GM12878 (cell line): ENCODE data around the gene UGT2B10. TPM values are rescaled to one million over a fixed set of nuclear protein-coding genes. Genes with fewer than 3 reads are reported as not detected.

Experiments
- ATAC-seq: fragments of 200-7000 bp; cut with Tn5 transposase; 3 replicates; pipeline ENCODE4 v1.9.1; 2020; ENCODE audit warnings: mild to moderate bottlenecking, moderate library complexity
- BruUV-seq: library from RNA; stranded (reverse); fragments of 400-500 nt; replicated peaks from 2 replicates; lab custom pipeline; 2021; lab: Mats Ljungman, UMichigan
- CTCF ChIA-PET: fragments of 300-600 bp; sonication (Branson Sonifier 250); formaldehyde crosslinking; extraction: SDS; loops from one replicate; lab custom pipeline; 2021; ENCODE audit warnings: inconsistent platforms; lab: Yijun Ruan, JAX
- POLR2A ChIA-PET: fragments of 350-600 bp; formaldehyde crosslinking; extraction: SDS; loops from one replicate; lab custom pipeline; 2021; ENCODE audit warnings: inconsistent platforms; lab: Charles Lee
- RAD21 ChIA-PET: fragments of 300-600 bp; sonication (Branson Sonifier 250); formaldehyde crosslinking; loops from one replicate; lab custom pipeline; 2023; ENCODE audit warnings: antibody characterized with exemption; ENCODE audit not compliant: unreplicated experiment; lab: Charles Lee
- SMC1A ChIA-PET: fragments of 300-600 bp; sonication (Branson Sonifier 250); formaldehyde crosslinking; loops from one replicate; lab custom pipeline; 2023; ENCODE audit not compliant: unreplicated experiment, uncharacterized antibody; lab: Charles Lee
- DNase-seq: peaks from one replicate; pipeline ENCODE4 v3.0.0-alpha.2; 2011; ENCODE audit warnings: low read depth, low spot score
- FAIRE-seq: peaks from 3 replicates; lab custom pipeline; 2011; peaks lifted over from hg19 to GRCh38; lab: Jason Lieb, UNC
- H2AFZ ChIP-seq: 2 replicates; pipeline ENCODE4 v1.6.0; 2011; ENCODE audit warnings: low read depth, low read length, control low read depth; ENCODE audit not compliant: control insufficient read depth
- H3K27ac ChIP-seq: 2 replicates; pipeline ENCODE4 v1.5.1; 2011; ENCODE audit warnings: control low read depth; ENCODE audit not compliant: control insufficient read depth, insufficient read depth
- H3K27me3 ChIP-seq, 2 experiments: replicated peaks in 1 of 2; 2 replicates each; pipeline versions ENCODE4 v1.6.0 to v1.6.1; 2011; ENCODE audit warnings: low read length in 1 of 2; ENCODE audit not compliant: control insufficient read depth in 2 of 2, insufficient read depth in 2 of 2
- H3K36me3 ChIP-seq, 2 experiments: 2 replicates each; pipeline ENCODE4 v1.5.1; 2011; ENCODE audit warnings: low read length in 1 of 2; ENCODE audit not compliant: control insufficient read depth in 2 of 2, insufficient read depth in 2 of 2
- H3K4me1 ChIP-seq: 2 replicates; pipeline ENCODE4 v1.6.1; 2011; ENCODE audit warnings: mild to moderate bottlenecking, low read length, moderate library complexity, mixed read lengths; ENCODE audit not compliant: control insufficient read depth, insufficient read depth
- H3K4me2 ChIP-seq: 2 replicates; pipeline ENCODE4 v1.6.0; 2011; ENCODE audit warnings: control low read depth; ENCODE audit not compliant: control insufficient read depth, insufficient read depth
- H3K4me3 ChIP-seq: fragments of 200-600 bp; sonication (generic); 2 replicates; pipeline ENCODE4 v1.5.1; 2016
- H3K79me2 ChIP-seq: 2 replicates; pipeline ENCODE4 v1.6.0; 2011; ENCODE audit warnings: low read length; ENCODE audit not compliant: control insufficient read depth, insufficient read depth
- H3K9ac ChIP-seq: 2 replicates; pipeline ENCODE4 v1.8.0; 2011; ENCODE audit warnings: low read length, control low read depth, mixed read lengths; ENCODE audit not compliant: control insufficient read depth, insufficient read depth
- H3K9me3 ChIP-seq: replicated peaks from 3 replicates; pipeline ENCODE4 v1.5.1; 2011; ENCODE audit warnings: mild to moderate bottlenecking, low read length; ENCODE audit not compliant: control insufficient read depth, insufficient read depth
- H4K20me1 ChIP-seq: 2 replicates; pipeline ENCODE4 v1.6.0; 2011; ENCODE audit not compliant: control insufficient read depth, insufficient read depth
- MEF2A ChIP-seq: IDR thresholded peaks from 2 replicates; pipeline ENCODE4 v1.6.1; 2011; ENCODE audit warnings: low read depth, mild to moderate bottlenecking, low read length, moderate library complexity; ENCODE audit not compliant: insufficient read depth
- NR2C2 ChIP-seq: IDR thresholded peaks from 2 replicates; pipeline ENCODE4 v1.6.1; 2011; ENCODE audit warnings: borderline replicate concordance, low read depth; ENCODE audit not compliant: control insufficient read depth, insufficient read length
- PAX5 ChIP-seq: IDR thresholded peaks from 2 replicates; pipeline ENCODE4 v1.6.1; 2011; ENCODE audit warnings: low read depth, low read length, borderline replicate concordance
- PKNOX1 ChIP-seq: fragments of 450-650 bp; IDR thresholded peaks from 2 replicates; pipeline ENCODE4 v1.6.1; 2016; ENCODE audit warnings: mild to moderate bottlenecking
- POU2F2 ChIP-seq: IDR thresholded peaks from 3 replicates; pipeline ENCODE4 v1.6.1; 2011; ENCODE audit warnings: low read depth, mild to moderate bottlenecking, low read length, borderline replicate concordance
- RCOR1 ChIP-seq: conservative IDR thresholded peaks from 2 replicates; pipeline ENCODE4 v1.6.1; 2012; ENCODE audit warnings: low read depth, low read length, improper control_type of control experiment
- STAT1 ChIP-seq: fragments of 450-650 bp; conservative IDR thresholded peaks from 2 replicates; pipeline ENCODE4 v1.6.1; 2014; ENCODE audit warnings: antibody characterized with exemption, mild to moderate bottlenecking
- ZNF592 ChIP-seq: fragments of 450-650 bp; IDR thresholded peaks from 2 replicates; pipeline ENCODE4 v1.6.1; 2017; ENCODE audit warnings: mild to moderate bottlenecking, moderate library complexity
- in situ Hi-C: fragments of 300-500 bp; cut with MboI; formaldehyde crosslinking; loops from 9 replicates; pipeline ENCODE4 v1.14.3; 2018; ENCODE audit warnings: mixed read lengths
- intact Hi-C: fragments of 100-400 bp; cut with micrococcal nuclease; formaldehyde crosslinking; loops from one replicate; pipeline ENCODE4 v1.14.2; 2022; ENCODE audit not compliant: unreplicated experiment
- polyA plus RNA-seq, 11 experiments: library from polyadenylated mRNA; depleted of rRNA in 4 of 11; unstranded in 6 of 11; stranded (reverse) in 5 of 11; fragments of >200 nt; fragmentation: Nextera tagmentation in 4 of 11; fragmentation: Illumina TruSeq in 1 of 11; extraction: Ambion mirVana in 4 of 11; extraction: Trizol in 1 of 11; gene quantifications; 1 replicate in 1 of 11; 2 replicates in 10 of 11; pipeline versions ENCODE4 v1.2.1 to v1.2.3, GENCODE V29; 2011 to 2016; ENCODE audit warnings: inconsistent platforms in 2 of 11, missing spikeins in 2 of 11, low read depth in 1 of 11
- total RNA-seq, 4 experiments: library from RNA; depleted of rRNA in 3 of 4; stranded (reverse); fragments of >200 nt in 3 of 4; fragmentation: Illumina TruSeq in 1 of 4; extraction: Trizol in 1 of 4; gene quantifications; 2 replicates each; pipeline versions ENCODE4 v1.2.1 to v1.2.3, GENCODE V29; 2013 to 2021

Gene UGT2B10
- total and polyA plus RNA-seq, 10 of the 15 experiments (the other 5 are each of a cell fraction or from before 2014, with no cell fraction given), result not detected

DNA sequence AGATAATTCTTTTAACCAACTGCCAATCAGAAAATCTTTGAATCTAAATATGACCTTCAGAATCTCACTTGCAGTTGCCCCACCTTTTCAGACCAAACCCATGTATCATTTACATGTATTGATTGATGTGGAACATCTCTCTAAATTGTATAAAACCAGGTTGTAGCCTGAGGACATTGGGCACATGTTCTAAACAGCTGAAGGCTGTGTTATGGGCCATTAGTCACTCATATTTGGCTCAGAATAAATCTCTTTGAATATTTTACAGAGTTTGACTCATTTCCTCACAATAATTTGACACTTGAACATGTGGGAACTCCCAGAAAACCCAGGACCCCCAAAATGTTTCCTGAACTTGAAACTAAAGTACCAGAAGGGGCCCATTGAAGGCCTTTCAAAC, 58.7 kb downstream of the UGT2B10 start:
- Histone ChIP-seq H3K27me3 (no peaks in the 10 kb centered on the region), H3K9ac (no peak overlapping the region), H2AFZ (no peak overlapping the region), H3K79me2 (no peaks in the 10 kb centered on the region), H3K36me3 (no peaks in the 10 kb centered on the region), H3K27ac (no peak overlapping the region), H3K4me3 (no peak overlapping the region), H3K4me1 (no peaks in the 10 kb centered on the region), H3K4me2 (no peak overlapping the region), H4K20me1 (no peaks in the 10 kb centered on the region), H3K9me3 (no peaks in the 10 kb centered on the region)
- intact Hi-C loops, result no loop called here
- ChIA-PET CTCF (interaction anchor here (0.8 to 1.5 kb wide), 2 partner anchors 23 to 28 kb away, joined by 3 to 4 read pairs; no protein-coding TSS in a partner anchor), SMC1A (interaction anchor here (1.5 to 2.0 kb wide), 2 partner anchors 9 to 10 kb away, joined by 4 to 9 read pairs; no protein-coding TSS in a partner anchor), POLR2A (interaction anchor here (1.0 kb wide), 1 partner anchor 13 kb away, joined by 3 read pairs; no protein-coding TSS in a partner anchor), RAD21 (no interaction called here)
- DNase-seq, result no peak
- no peak for FAIRE-seq
- no peak for ATAC-seq
- TF ChIP-seq ZNF592, result no peak
- TF ChIP-seq PKNOX1, result no peak
- no peak for TF ChIP-seq MEF2A
- no peak for TF ChIP-seq POU2F2
- no peak for TF ChIP-seq STAT1
- no peak for TF ChIP-seq PAX5
- TF ChIP-seq NR2C2, result no peak
- no peak for TF ChIP-seq RCOR1
- no TSS peak for BruUV-seq
- in situ Hi-C loops, result no loop called here
